Nephron progenitor cell (in vitro differentiated cells): ENCODE data around the gene ZNF730.
"Not testable (repeated sequence)": the region's sequence is repeated elsewhere in the genome, so short reads cannot be mapped to it uniquely, and the experiment has no call there.

Experiments
- DNase-seq: peaks from one replicate; pipeline ENCODE4 v3.0.0; 2021
- H3K27ac Mint-ChIP-seq: 2 replicates; pipeline ENCODE4 v1.8.0; 2021; ENCODE audit warnings: mild to moderate bottlenecking, moderate library complexity, mixed read lengths
- H3K27me3 Mint-ChIP-seq: 2 replicates; pipeline ENCODE4 v1.8.0; 2021; ENCODE audit warnings: mild to moderate bottlenecking, low read depth, mixed read lengths; ENCODE audit not compliant: poor library complexity
- H3K36me3 Mint-ChIP-seq: 2 replicates; pipeline ENCODE4 v1.8.0; 2021; ENCODE audit warnings: low read depth, mixed read lengths
- H3K4me1 Mint-ChIP-seq: 2 replicates; pipeline ENCODE4 v1.8.0; 2021; ENCODE audit warnings: mixed read lengths
- H3K4me3 Mint-ChIP-seq: 2 replicates; pipeline ENCODE4 v1.8.0; 2021; ENCODE audit warnings: mild to moderate bottlenecking, moderate library complexity, mixed read lengths
- H3K9me3 Mint-ChIP-seq: 2 replicates; pipeline ENCODE4 v1.8.0; 2021; ENCODE audit warnings: mild to moderate bottlenecking, moderate library complexity, mixed read lengths
- TF ChIP-seq, protein P1 (sequence below): fragments of 200-600 bp; sonication (generic); IDR thresholded peaks from 2 replicates; pipeline ENCODE4 v1.5.0; 2021; ENCODE audit warnings: antibody characterized with exemption

ZNF730 gene

GRCh38 chr19:23116802-23117571, at the start of gene ZNF730:
TSS of gene ZNF730 (plus strand) at chr19:23117025. CDS start at chr19:23117174, 149 bp downstream.
- Mint-ChIP-seq H3K36me3 (peaks cover 55% of the 10 kb centered on the region), H3K9me3 (peaks cover 36% of the 10 kb centered on the region), H3K27ac (peak within 1 kb of the TSS; percentile 100), H3K4me1 (peaks cover 28% of the 10 kb centered on the region), H3K27me3 (peaks cover 6% of the 10 kb centered on the region), H3K4me3 (peak within 1 kb of the TSS; percentile 94)
- peak; percentile 93 for DNase-seq
- TF ChIP-seq, protein P1, sequence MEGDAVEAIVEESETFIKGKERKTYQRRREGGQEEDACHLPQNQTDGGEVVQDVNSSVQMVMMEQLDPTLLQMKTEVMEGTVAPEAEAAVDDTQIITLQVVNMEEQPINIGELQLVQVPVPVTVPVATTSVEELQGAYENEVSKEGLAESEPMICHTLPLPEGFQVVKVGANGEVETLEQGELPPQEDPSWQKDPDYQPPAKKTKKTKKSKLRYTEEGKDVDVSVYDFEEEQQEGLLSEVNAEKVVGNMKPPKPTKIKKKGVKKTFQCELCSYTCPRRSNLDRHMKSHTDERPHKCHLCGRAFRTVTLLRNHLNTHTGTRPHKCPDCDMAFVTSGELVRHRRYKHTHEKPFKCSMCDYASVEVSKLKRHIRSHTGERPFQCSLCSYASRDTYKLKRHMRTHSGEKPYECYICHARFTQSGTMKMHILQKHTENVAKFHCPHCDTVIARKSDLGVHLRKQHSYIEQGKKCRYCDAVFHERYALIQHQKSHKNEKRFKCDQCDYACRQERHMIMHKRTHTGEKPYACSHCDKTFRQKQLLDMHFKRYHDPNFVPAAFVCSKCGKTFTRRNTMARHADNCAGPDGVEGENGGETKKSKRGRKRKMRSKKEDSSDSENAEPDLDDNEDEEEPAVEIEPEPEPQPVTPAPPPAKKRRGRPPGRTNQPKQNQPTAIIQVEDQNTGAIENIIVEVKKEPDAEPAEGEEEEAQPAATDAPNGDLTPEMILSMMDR, result no peak

DNA sequence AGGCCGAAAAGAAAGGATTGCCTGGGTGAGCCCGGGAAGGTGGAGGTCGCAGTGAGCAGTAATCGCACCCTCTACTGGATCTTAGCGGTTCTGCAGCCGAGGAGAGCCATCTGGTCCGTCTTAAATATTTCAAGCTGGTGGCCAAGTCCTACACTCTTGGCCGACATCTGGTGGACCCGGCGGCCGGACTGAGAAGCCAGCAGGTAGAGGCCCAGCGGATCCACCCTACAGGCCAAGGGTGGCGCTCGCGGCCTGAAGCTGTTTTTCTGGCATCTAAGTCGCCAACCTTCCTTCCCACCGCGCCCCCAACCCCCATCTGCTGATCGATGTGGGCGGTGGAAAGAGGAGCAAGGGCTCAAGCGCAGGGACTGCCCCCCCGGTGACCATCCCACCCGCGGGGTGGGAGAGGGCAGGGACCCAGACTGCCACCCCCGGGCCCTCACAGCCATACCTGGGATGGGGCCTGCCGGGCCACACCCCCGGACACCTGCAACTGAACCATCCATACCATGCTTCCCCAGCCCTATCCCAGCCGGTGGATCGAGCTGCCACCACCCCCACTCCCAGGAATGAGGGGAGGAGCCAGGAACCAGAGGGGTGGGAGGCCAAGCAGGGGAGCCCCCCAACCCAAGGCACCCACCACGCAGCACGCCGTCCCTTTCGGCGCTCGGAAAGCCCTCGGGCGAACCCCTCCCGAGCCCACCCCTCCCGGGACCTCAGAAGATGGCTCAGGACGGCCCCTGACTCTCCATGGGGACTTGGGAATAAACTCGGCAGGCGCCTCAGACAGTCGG, 46.3 kb upstream of the ZNF730 start:
- H3K9me3 Mint-ChIP-seq, result peaks cover 91% of the 10 kb centered on the region
- DNase-seq, result no peak

DNA sequence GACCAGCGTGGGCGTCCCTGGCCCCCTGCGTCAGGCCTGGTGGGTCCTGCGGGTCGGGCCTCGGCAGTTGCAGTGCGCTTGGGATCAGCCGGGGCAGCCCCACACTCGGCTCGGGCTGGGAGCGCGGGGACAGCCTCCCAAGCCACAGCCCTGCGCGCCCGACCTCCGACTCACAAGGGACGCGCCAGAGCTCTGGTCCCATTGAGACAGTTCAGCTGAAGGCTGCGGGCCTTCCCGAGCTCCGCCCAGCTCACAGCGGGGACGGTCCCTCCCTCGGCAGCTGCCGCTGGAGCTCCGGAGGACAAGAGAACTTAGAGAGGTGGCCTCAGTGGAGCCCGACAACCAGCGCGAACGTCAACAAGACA, 45.7 kb upstream of the ZNF730 start:
- Mint-ChIP-seq H3K9me3 (peaks cover 91% of the 10 kb centered on the region), H3K4me3 (no peak overlapping the region), H3K27ac (no peak overlapping the region), H3K4me1 (peaks cover 3% of the 10 kb centered on the region), H3K36me3 (peaks cover 15% of the 10 kb centered on the region), H3K27me3 (peaks cover 13% of the 10 kb centered on the region)
- no peak for DNase-seq
- TF ChIP-seq, protein P1, result no peak

More for the DNA sequence above, 46.3 kb upstream of the ZNF730 start:
- H3K36me3 Mint-ChIP-seq, result peaks cover 11% of the 10 kb centered on the region
- no peak overlapping the region for H3K4me3 Mint-ChIP-seq
- H3K27ac Mint-ChIP-seq, result no peak overlapping the region
- peaks cover 13% of the 10 kb centered on the region for H3K27me3 Mint-ChIP-seq
- TF ChIP-seq, protein P1, result no peak
- H3K4me1 Mint-ChIP-seq, result no peaks in the 10 kb centered on the region

GRCh38 chr19:23075031-23075733, 41.6 kb upstream of the ZNF730 start:
- Mint-ChIP-seq H3K36me3 (peaks cover 56% of the 10 kb centered on the region), H3K4me3 (peak overlapping the region; percentile 93), H3K4me1 (peaks cover 12% of the 10 kb centered on the region), H3K9me3 (peaks cover 91% of the 10 kb centered on the region), H3K27me3 (peaks cover 14% of the 10 kb centered on the region), H3K27ac (peak overlapping the region; percentile 100)
- TF ChIP-seq, protein P1, result no peak
- peak; percentile 79 for DNase-seq

- H3K9me3 Mint-ChIP-seq, result peaks cover 98% of the 10 kb centered on the region
- not testable (repeated sequence) for H3K27ac Mint-ChIP-seq, DNase-seq
Observed at GRCh38 chr19:23077776-23078175, 39.0 kb upstream of the ZNF730 start.

GRCh38 chr19:23093832-23094231, 23.0 kb upstream of the ZNF730 start:
- Mint-ChIP-seq H3K36me3 (peaks cover 98% of the 10 kb centered on the region), H3K4me3 (peak overlapping the region; percentile 36), H3K27ac (no peak overlapping the region), H3K9me3 (peaks cover 72% of the 10 kb centered on the region), H3K27me3 (peaks cover 3% of the 10 kb centered on the region), H3K4me1 (no peaks in the 10 kb centered on the region)
- DNase-seq, result no peak
- TF ChIP-seq, protein P1, result no peak

More at GRCh38 chr19:23077776-23078175, 39.0 kb upstream of the ZNF730 start:
- peaks cover 76% of the 10 kb centered on the region for H3K36me3 Mint-ChIP-seq
- H3K4me3 Mint-ChIP-seq, result peak overlapping the region; percentile 36
- not testable (repeated sequence) for H3K27me3 Mint-ChIP-seq
- H3K4me1 Mint-ChIP-seq, result peaks cover 12% of the 10 kb centered on the region
